Measurements from ENCODE around the gene ARHGAP21.

The ARHGAP21 gene

GRCh38 chr10:24720096-24720495 lies 3.6 kb downstream of the ARHGAP21 start:
- Histone ChIP-seq H3K27ac (no peak overlapping the region), H3K4me3 (peak overlapping the region; percentile 82), H3K36me3 (ENCODE audit: insufficient read depth, low read length) (no peaks in the 10 kb centered on the region), H3K9ac (ENCODE audit: insufficient read length) (peak overlapping the region; percentile 47), H3K9me3 (ENCODE audit: low read depth, low read length) (no peaks in the 10 kb centered on the region)
- no peak for DNase-seq (ENCODE audit: low read depth, low spot score)
- TF ChIP-seq FOXP2 (optimal IDR thresholded peaks at IDR 0.05; ENCODE audit: control extremely low read depth, extremely low read length, insufficient read depth) = no peak
- no peak for TF ChIP-seq POLR2AphosphoS5 (IDR thresholded peaks at IDR 0.05; ENCODE audit: borderline replicate concordance, low read depth, low read length)
- no peak for TF ChIP-seq EZH2 (IDR thresholded peaks at IDR 0.05)

- Histone ChIP-seq H3K9ac (ENCODE audit: insufficient read length) (no peak overlapping the region), H3K4me3 (no peak overlapping the region), H3K27ac (no peak overlapping the region), H3K36me3 (ENCODE audit: insufficient read depth, low read length) (no peaks in the 10 kb centered on the region), H3K9me3 (ENCODE audit: low read depth, low read length) (no peaks in the 10 kb centered on the region)
- no peak for TF ChIP-seq POLR2AphosphoS5 (IDR thresholded peaks at IDR 0.05; ENCODE audit: borderline replicate concordance, low read depth, low read length)
- TF ChIP-seq FOXP2 (optimal IDR thresholded peaks at IDR 0.05; ENCODE audit: control extremely low read depth, extremely low read length, insufficient read depth) = no peak
- no peak for TF ChIP-seq EZH2 (IDR thresholded peaks at IDR 0.05)
- no peak for DNase-seq (ENCODE audit: low read depth, low spot score)
These were observed 5.4 kb downstream of the ARHGAP21 start for GRCh38 chr10:24718031-24718855.

DNA sequence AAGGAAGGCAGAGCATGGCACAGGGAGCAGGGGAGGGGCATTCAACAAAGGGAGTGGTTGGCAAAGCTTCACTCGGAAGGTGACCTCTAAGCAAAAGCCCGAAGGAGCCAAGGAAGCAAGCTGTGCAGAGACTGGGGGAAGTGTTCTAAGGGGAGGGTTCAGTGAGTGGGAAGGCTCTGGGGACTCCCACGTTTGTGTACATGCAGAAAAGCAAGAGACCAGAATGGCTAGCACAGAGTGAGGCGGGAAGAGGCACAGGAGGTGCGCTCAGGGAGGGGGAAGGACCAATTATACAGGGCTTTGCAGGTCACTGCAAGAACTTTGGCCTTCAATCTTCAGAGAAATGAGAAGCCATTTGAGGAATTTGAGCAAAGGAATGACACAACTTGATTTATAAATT lies 7.4 kb downstream of the ARHGAP21 start:
- Histone ChIP-seq H3K9me3 (ENCODE audit: low read depth, low read length) (no peaks in the 10 kb centered on the region), H3K9ac (ENCODE audit: insufficient read length) (no peak overlapping the region), H3K4me3 (no peak overlapping the region), H3K36me3 (ENCODE audit: insufficient read depth, low read length) (no peaks in the 10 kb centered on the region), H3K27ac (no peak overlapping the region)
- TF ChIP-seq FOXP2 (optimal IDR thresholded peaks at IDR 0.05; ENCODE audit: control extremely low read depth, extremely low read length, insufficient read depth) (no peak), EZH2 (IDR thresholded peaks at IDR 0.05) (no peak), POLR2AphosphoS5 (IDR thresholded peaks at IDR 0.05; ENCODE audit: borderline replicate concordance, low read depth, low read length) (no peak)
- no peak for DNase-seq (ENCODE audit: low read depth, low spot score)

DNA sequence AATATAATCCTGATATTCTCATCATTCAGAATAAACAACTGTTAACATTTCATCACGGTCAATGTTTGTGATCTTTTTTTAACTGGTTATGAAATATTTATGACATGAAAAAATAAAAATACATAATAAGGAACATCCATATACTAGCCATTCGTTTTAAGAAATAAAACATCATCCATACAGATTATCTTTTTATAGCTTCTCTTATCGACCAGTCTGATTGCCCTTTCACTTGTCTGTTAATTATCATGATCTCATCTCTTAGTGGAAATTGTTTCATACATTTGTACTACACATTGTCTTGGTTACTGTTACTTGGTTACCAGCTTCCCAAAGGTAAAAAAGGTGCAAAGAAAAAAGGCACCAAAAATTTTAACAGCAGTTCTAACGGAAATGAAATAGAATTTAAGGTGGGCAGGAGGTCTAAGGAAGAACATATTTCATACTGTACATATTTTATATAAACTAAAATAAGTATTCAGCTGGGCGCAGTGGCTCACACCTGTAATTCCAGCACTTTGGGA lies 8.4 kb downstream of the ARHGAP21 start:
- H3K9ac ChIP-seq (ENCODE audit: insufficient read length) = no peak overlapping the region
- H3K27ac ChIP-seq = no peak overlapping the region
- H3K9me3 ChIP-seq (ENCODE audit: low read depth, low read length) = no peaks in the 10 kb centered on the region
- TF ChIP-seq POLR2AphosphoS5 (IDR thresholded peaks at IDR 0.05; ENCODE audit: borderline replicate concordance, low read depth, low read length) (no peak), FOXP2 (optimal IDR thresholded peaks at IDR 0.05; ENCODE audit: control extremely low read depth, extremely low read length, insufficient read depth) (no peak), EZH2 (IDR thresholded peaks at IDR 0.05) (no peak)
- DNase-seq (ENCODE audit: low read depth, low spot score) = no peak
- no peaks in the 10 kb centered on the region for H3K36me3 ChIP-seq (ENCODE audit: insufficient read depth, low read length)
- H3K4me3 ChIP-seq = no peak overlapping the region

- H3K36me3 ChIP-seq (ENCODE audit: insufficient read depth, low read length) = no peaks in the 10 kb centered on the region
- no peak overlapping the region for H3K4me3 ChIP-seq
- H3K9me3 ChIP-seq (ENCODE audit: low read depth, low read length) = no peaks in the 10 kb centered on the region
- H3K27ac ChIP-seq = no peak overlapping the region
- H3K9ac ChIP-seq (ENCODE audit: insufficient read length) = no peak overlapping the region
- DNase-seq (ENCODE audit: low read depth, low spot score) = no peak
- TF ChIP-seq EZH2 (IDR thresholded peaks at IDR 0.05) (no peak), FOXP2 (optimal IDR thresholded peaks at IDR 0.05; ENCODE audit: control extremely low read depth, extremely low read length, insufficient read depth) (no peak), POLR2AphosphoS5 (IDR thresholded peaks at IDR 0.05; ENCODE audit: borderline replicate concordance, low read depth, low read length) (no peak)
These were observed 10.6 kb downstream of the ARHGAP21 start for GRCh38 chr10:24713086-24713485.

- Histone ChIP-seq H3K36me3 (ENCODE audit: insufficient read depth, low read length) (no peaks in the 10 kb centered on the region), H3K4me3 (no peak overlapping the region), H3K9ac (ENCODE audit: insufficient read length) (no peak overlapping the region), H3K27ac (no peak overlapping the region), H3K9me3 (ENCODE audit: low read depth, low read length) (no peaks in the 10 kb centered on the region)
- no peak for DNase-seq (ENCODE audit: low read depth, low spot score)
- no peak for TF ChIP-seq POLR2AphosphoS5 (IDR thresholded peaks at IDR 0.05; ENCODE audit: borderline replicate concordance, low read depth, low read length)
- no peak for TF ChIP-seq EZH2 (IDR thresholded peaks at IDR 0.05)
- TF ChIP-seq FOXP2 (optimal IDR thresholded peaks at IDR 0.05; ENCODE audit: control extremely low read depth, extremely low read length, insufficient read depth) = no peak
These were observed 12.2 kb downstream of the ARHGAP21 start for GRCh38 chr10:24711465-24711864.

DNA sequence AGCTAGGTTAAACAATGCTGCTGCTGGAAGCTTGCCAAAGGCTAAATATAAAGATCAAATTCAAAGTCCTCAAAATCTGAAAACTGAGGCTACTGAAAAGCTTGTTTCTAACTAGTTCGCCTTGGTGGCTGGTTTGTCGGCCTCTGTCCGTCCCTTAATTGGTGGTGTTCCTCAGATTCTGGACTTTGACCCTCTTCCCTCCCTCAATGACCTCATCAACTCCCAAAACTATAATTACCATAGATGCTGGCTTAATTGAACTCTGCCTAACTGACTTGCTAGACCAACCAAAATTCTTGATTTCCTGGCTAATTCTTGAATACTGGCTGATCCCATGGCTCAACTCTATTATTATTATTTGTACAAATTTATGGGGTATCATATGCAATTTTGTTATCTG lies 15.6 kb downstream of the ARHGAP21 start:
- H3K9me3 ChIP-seq (ENCODE audit: low read depth, low read length) = no peaks in the 10 kb centered on the region
- DNase-seq (ENCODE audit: low read depth, low spot score) = no peak

GRCh38 chr10:24707445-24707844 lies 16.2 kb downstream of the ARHGAP21 start:
- Histone ChIP-seq H3K27ac (no peak overlapping the region), H3K9me3 (ENCODE audit: low read depth, low read length) (no peaks in the 10 kb centered on the region)
- DNase-seq (ENCODE audit: low read depth, low spot score) = no peak

More for the DNA sequence above, 15.6 kb downstream of the ARHGAP21 start:
- Histone ChIP-seq H3K27ac (no peak overlapping the region), H3K36me3 (ENCODE audit: insufficient read depth, low read length) (no peaks in the 10 kb centered on the region), H3K4me3 (no peak overlapping the region), H3K9ac (ENCODE audit: insufficient read length) (no peak overlapping the region)
- TF ChIP-seq EZH2 (IDR thresholded peaks at IDR 0.05) (no peak), POLR2AphosphoS5 (IDR thresholded peaks at IDR 0.05; ENCODE audit: borderline replicate concordance, low read depth, low read length) (no peak), FOXP2 (optimal IDR thresholded peaks at IDR 0.05; ENCODE audit: control extremely low read depth, extremely low read length, insufficient read depth) (no peak)

More at GRCh38 chr10:24707445-24707844, 16.2 kb downstream of the ARHGAP21 start:
- no peak overlapping the region for H3K4me3 ChIP-seq
- TF ChIP-seq EZH2 (IDR thresholded peaks at IDR 0.05) (no peak), POLR2AphosphoS5 (IDR thresholded peaks at IDR 0.05; ENCODE audit: borderline replicate concordance, low read depth, low read length) (no peak), FOXP2 (optimal IDR thresholded peaks at IDR 0.05; ENCODE audit: control extremely low read depth, extremely low read length, insufficient read depth) (no peak)
- H3K36me3 ChIP-seq (ENCODE audit: insufficient read depth, low read length) = no peaks in the 10 kb centered on the region
- H3K9ac ChIP-seq (ENCODE audit: insufficient read length) = no peak overlapping the region

All from SK-N-MC (cell line).